ENCODE measurements around the gene EEPD1. TPM values are rescaled to one million over a fixed set of nuclear protein-coding genes. Genes with fewer than 3 reads are reported as not detected.

EEPD1 gene
- total and polyA plus RNA-seq, 2 donors (not counting 3 experiments of a cell fraction or from before 2014, with no cell fraction given), result 0.40 to 0.42 TPM

- no peaks in the 10 kb centered on the region for H3K79me2 ChIP-seq (ENCODE audit: control insufficient read depth, insufficient read depth, low read length)
- H3K9me3 ChIP-seq (replicated peaks; ENCODE audit: control insufficient read depth, insufficient read depth, low read length), result no peaks in the 10 kb centered on the region
- no peaks in the 10 kb centered on the region for H4K20me1 ChIP-seq (replicated peaks; ENCODE audit: control insufficient read depth, extremely low read depth, insufficient read depth, low read length)
- no peak overlapping the region for H3K4me3 ChIP-seq (replicated peaks in 1 of 3; ENCODE audit: insufficient read depth in 1 of 3, low read depth in 1 of 3, low read length in 3 of 3)
- TF ChIP-seq GATA2 (IDR thresholded peaks at IDR 0.05; ENCODE audit: insufficient read depth, insufficient read length, low read depth, low read length) (no peak), MYC (IDR thresholded peaks at IDR 0.05; ENCODE audit: low read depth, low read length) (no peak), MAX (IDR thresholded peaks at IDR 0.05; ENCODE audit: insufficient read depth, insufficient read length) (no peak), JUN (IDR thresholded peaks at IDR 0.05; ENCODE audit: borderline replicate concordance, insufficient read depth, insufficient read length, low read depth) (no peak), POLR2AphosphoS5 (IDR thresholded peaks at IDR 0.05; ENCODE audit: insufficient read depth, low read depth, low read length) (no peak), EZH2 (IDR thresholded peaks at IDR 0.05; ENCODE audit: borderline replicate concordance, low read depth, low read length, severe bottlenecking) (no peak), POLR2A (IDR thresholded peaks at IDR 0.05; ENCODE audit: low read depth, low read length) (no peak), FOS (IDR thresholded peaks at IDR 0.05; ENCODE audit: borderline replicate concordance, insufficient read depth, low read length) (no peak)
- TF ChIP-seq, protein P1, sequence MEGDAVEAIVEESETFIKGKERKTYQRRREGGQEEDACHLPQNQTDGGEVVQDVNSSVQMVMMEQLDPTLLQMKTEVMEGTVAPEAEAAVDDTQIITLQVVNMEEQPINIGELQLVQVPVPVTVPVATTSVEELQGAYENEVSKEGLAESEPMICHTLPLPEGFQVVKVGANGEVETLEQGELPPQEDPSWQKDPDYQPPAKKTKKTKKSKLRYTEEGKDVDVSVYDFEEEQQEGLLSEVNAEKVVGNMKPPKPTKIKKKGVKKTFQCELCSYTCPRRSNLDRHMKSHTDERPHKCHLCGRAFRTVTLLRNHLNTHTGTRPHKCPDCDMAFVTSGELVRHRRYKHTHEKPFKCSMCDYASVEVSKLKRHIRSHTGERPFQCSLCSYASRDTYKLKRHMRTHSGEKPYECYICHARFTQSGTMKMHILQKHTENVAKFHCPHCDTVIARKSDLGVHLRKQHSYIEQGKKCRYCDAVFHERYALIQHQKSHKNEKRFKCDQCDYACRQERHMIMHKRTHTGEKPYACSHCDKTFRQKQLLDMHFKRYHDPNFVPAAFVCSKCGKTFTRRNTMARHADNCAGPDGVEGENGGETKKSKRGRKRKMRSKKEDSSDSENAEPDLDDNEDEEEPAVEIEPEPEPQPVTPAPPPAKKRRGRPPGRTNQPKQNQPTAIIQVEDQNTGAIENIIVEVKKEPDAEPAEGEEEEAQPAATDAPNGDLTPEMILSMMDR (IDR thresholded peaks at IDR 0.05; ENCODE audit: extremely low read depth in 1 of 2, insufficient read depth in 1 of 2, low read depth in 1 of 2, low read length in 2 of 2), result no peak
- no peak overlapping the region for H2AFZ ChIP-seq (ENCODE audit: low read depth, low read length)
- H3K4me1 ChIP-seq (ENCODE audit: control insufficient read depth, extremely low read depth, insufficient read depth, low read length), result no peaks in the 10 kb centered on the region
- intact Hi-C loops (cut with micrococcal nuclease), result no loop called here
- H3K27me3 ChIP-seq (ENCODE audit: control insufficient read depth in 2 of 2, insufficient read depth in 2 of 2, low read length in 2 of 2), result peaks cover 2 to 6% of the 10 kb centered on the region in 2 experiments
- ChIA-PET POLR2A (no interaction called here), CTCF (no interaction called here)
- no peak for DNase-seq (ENCODE audit: low read depth, low spot score)
- BruUV-seq (replicated peaks), result no TSS peak
- no peak overlapping the region for H3K4me2 ChIP-seq (ENCODE audit: insufficient read depth, low read length)
- H3K27ac ChIP-seq (ENCODE audit: insufficient read depth, low read depth, low read length), result no peak overlapping the region
- H3K9ac ChIP-seq (replicated peaks; ENCODE audit: extremely low read depth, insufficient read depth, low read length), result no peak overlapping the region
- no peaks in the 10 kb centered on the region for H3K9me1 ChIP-seq (replicated peaks; ENCODE audit: control insufficient read depth, extremely low read depth, insufficient read depth, low read length)
- dilution Hi-C loops (cut with MboI; ENCODE audit: extremely low pct_ligation_motif_present, low sequenced_read_pairs), result no loop called here
- FAIRE-seq, result no peak
- H3K36me3 ChIP-seq (ENCODE audit: control insufficient read depth in 2 of 2, extremely low read depth in 1 of 2, insufficient read depth in 2 of 2, low read length in 2 of 2), result no peaks in the 10 kb centered on the region
These were observed 113.1 kb downstream of the EEPD1 start for GRCh38 chr7:36266190-36266589.
